Muscle of back (tissue), 10 donors: ENCODE data around the gene SPA17. TPM values are rescaled to one million over a fixed set of nuclear protein-coding genes. Genes with fewer than 3 reads are reported as not detected.

Source experiments
- polyA plus RNA-seq, 10 donors: library from polyadenylated mRNA; unstranded; fragments of 120-200 nt; gene quantifications; one replicate each; pipeline ENCODE4 v1.2.1, GENCODE V29; 2013; ENCODE audit not compliant: insufficient read length in 10 of 10

The SPA17 gene
- polyA plus RNA-seq, 10 donors, result 2.7 to 5.5 (median 3.9) TPM

Other genes starting within 250 kb of the SPA17 start
- not detected for gene OR8B4, start 249.0 kb upstream of the SPA17 start, polyA plus RNA-seq
- gene OR8B8, start 228.2 kb upstream of the SPA17 start, polyA plus RNA-seq, result not detected
- not detected for gene OR8B12, start 130.2 kb upstream of the SPA17 start, polyA plus RNA-seq
- gene OR8A1, start 103.9 kb upstream of the SPA17 start, polyA plus RNA-seq, result under 1 TPM in 9 of 10 donors, not detected in 1; 0.11 to 0.99 (median 0.27) TPM
- gene PANX3, start 62.5 kb upstream of the SPA17 start, polyA plus RNA-seq, result under 1 TPM in 3 of 10 donors, not detected in 7; 0.12 to 0.24 (median 0.14) TPM
- 10 to 100 TPM; 18.1 to 33.1 (median 22.7) TPM for gene TBRG1, start 51.0 kb upstream of the SPA17 start, polyA plus RNA-seq
- gene SIAE, start 165 bp upstream of the SPA17 start, polyA plus RNA-seq, result 1 to 10 TPM; 4.1 to 8.9 (median 7.2) TPM
- gene NRGN, start 66.0 kb downstream of the SPA17 start, polyA plus RNA-seq, result 1 to 10 TPM; 3.5 to 7.8 (median 5.7) TPM
- gene VSIG2, start 78.4 kb downstream of the SPA17 start, polyA plus RNA-seq, result 1 to 10 TPM in 7 of 10 donors, under 1 TPM in 3; 0.67 to 2.3 (median 1.2) TPM
- 10 to 100 TPM; 43.1 to 71.2 (median 51.7) TPM for gene ESAM, start 88.4 kb downstream of the SPA17 start, polyA plus RNA-seq
- gene MSANTD2, start 126.5 kb downstream of the SPA17 start, polyA plus RNA-seq, result 10 to 100 TPM in 9 of 10 donors, 1 to 10 TPM in 1; 9.4 to 22.7 (median 13.8) TPM
- 10 to 100 TPM; 15.2 to 40.9 (median 24.7) TPM for gene ROBO3, start 191.5 kb downstream of the SPA17 start, polyA plus RNA-seq
- 10 to 100 TPM; 22.3 to 41.3 (median 28.8) TPM for gene ROBO4, start 224.0 kb downstream of the SPA17 start, polyA plus RNA-seq
- gene HEPN1, start 245.3 kb downstream of the SPA17 start, polyA plus RNA-seq, result under 1 TPM in 2 of 10 donors, not detected in 8; 0.14 to 0.38 TPM